Fibroblast of mammary gland (primary cell): Measurements from ENCODE around the gene ZNF467.
A peak's percentile ranks its signal among the peaks of the same experiment; 100 is the strongest.

Experiments used
- DNase-seq: peaks from one replicate; pipeline ENCODE4 v3.0.0-alpha.2; 2010; ENCODE audit warnings: low read depth
- H3K4me3 ChIP-seq: 2 replicates; pipeline ENCODE4 v1.5.1; 2011; ENCODE audit warnings: low read depth, mild to moderate bottlenecking, low read length, moderate library complexity; ENCODE audit not compliant: control insufficient read depth
- CTCF ChIP-seq: conservative IDR thresholded peaks from 2 replicates; pipeline ENCODE4 v1.5.1; 2011; ENCODE audit warnings: low read depth, low read length, inconsistent platforms; ENCODE audit not compliant: control insufficient read depth, insufficient read depth

Gene ZNF467

GRCh38 chr7:149720372-149721083, 52.9 kb downstream of the ZNF467 start:
- TF ChIP-seq CTCF: no peak
- no peak overlapping the region for H3K4me3 ChIP-seq
- DNase-seq: peak; percentile 29

GRCh38 chr7:149719912-149720335, 53.5 kb downstream of the ZNF467 start:
- no peak overlapping the region for H3K4me3 ChIP-seq
- no peak for DNase-seq
- TF ChIP-seq CTCF: no peak

- peak; percentile 88 for DNase-seq
- no peak for TF ChIP-seq CTCF
- no peak overlapping the region for H3K4me3 ChIP-seq
Observed at GRCh38 chr7:149719050-149719899, 54.1 kb downstream of the ZNF467 start.

GRCh38 chr7:149718730-149719049, 54.7 kb downstream of the ZNF467 start:
- TF ChIP-seq CTCF: no peak
- DNase-seq: no peak
- no peak overlapping the region for H3K4me3 ChIP-seq

- DNase-seq: no peak
- no peak overlapping the region for H3K4me3 ChIP-seq
- TF ChIP-seq CTCF: no peak
Observed at GRCh38 chr7:149717481-149717880, 55.9 kb downstream of the ZNF467 start.

- no peak for DNase-seq
- no peak overlapping the region for H3K4me3 ChIP-seq
- no peak for TF ChIP-seq CTCF
Observed at GRCh38 chr7:149716932-149717307, 56.5 kb downstream of the ZNF467 start.
